ENCODE data around the gene ZCCHC8. TPM values are rescaled to one million over a fixed set of nuclear protein-coding genes. Genes with fewer than 3 reads are reported as not detected.
A peak's percentile ranks its signal among the peaks of the same experiment; 100 is the strongest.
"Not testable (repeated sequence)": the region's sequence is repeated elsewhere in the genome, so short reads cannot be mapped to it uniquely, and the experiment has no call there.

Gene ZCCHC8
- total RNA-seq, 1 experiment from 2014 or later, result 24.7 TPM

- DNase-seq (ENCODE audit: low spot score), result no peak
- in situ Hi-C loops (cut with HindIII; ENCODE audit: low sequenced_read_pairs), result no loop called here
These were observed 14.5 kb upstream of the ZCCHC8 start for GRCh38 chr12:122515275-122515674.

DNA sequence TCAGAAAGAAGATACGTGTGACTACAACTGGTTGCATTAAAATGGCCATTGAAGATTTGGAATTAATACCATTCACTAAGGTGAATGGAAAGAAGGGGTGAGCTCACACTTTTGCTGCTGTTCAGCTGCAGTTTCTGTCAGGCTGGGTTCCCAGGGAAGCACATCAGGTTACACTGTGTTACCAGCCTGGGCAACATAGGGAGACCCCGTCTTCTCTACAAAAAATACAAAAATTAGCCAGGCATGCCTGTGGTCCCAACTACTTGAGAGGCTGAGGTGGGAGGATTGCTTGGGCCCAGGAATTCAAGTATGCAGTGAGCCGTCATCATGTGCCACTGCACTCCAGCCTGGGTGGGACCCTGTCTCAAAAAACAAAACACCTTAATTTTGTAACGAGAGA is 12.9 kb upstream of the ZCCHC8 start:
- DNase-seq (ENCODE audit: low spot score), result no peak
- in situ Hi-C loops (cut with HindIII; ENCODE audit: low sequenced_read_pairs), result no loop called here

DNA sequence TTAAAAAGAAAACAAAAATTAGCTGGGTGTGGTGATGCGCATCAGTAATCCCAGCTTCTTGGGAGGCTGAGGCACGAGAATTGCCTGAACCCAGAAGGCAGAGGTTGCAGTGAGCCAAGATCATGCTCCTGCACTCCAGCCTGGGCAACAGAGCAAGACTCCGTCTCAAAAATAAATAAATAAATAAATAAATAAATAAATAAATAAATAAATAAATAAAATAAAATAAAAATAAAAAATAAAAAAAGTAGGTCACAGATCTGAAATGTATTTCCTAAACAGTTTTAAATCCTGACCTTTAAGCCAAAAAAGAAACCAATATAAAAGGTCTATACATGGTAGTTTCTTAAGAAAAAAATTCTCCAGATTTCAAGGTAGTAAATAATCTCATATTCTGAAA is 12.3 kb upstream of the ZCCHC8 start:
- DNase-seq (ENCODE audit: low spot score); in situ Hi-C loops (cut with HindIII; ENCODE audit: low sequenced_read_pairs): not testable (repeated sequence)

- in situ Hi-C loops (cut with HindIII; ENCODE audit: low sequenced_read_pairs), result no loop called here
- no peak for DNase-seq (ENCODE audit: low spot score)
These were observed 7.4 kb upstream of the ZCCHC8 start for GRCh38 chr12:122508163-122508562.

DNA sequence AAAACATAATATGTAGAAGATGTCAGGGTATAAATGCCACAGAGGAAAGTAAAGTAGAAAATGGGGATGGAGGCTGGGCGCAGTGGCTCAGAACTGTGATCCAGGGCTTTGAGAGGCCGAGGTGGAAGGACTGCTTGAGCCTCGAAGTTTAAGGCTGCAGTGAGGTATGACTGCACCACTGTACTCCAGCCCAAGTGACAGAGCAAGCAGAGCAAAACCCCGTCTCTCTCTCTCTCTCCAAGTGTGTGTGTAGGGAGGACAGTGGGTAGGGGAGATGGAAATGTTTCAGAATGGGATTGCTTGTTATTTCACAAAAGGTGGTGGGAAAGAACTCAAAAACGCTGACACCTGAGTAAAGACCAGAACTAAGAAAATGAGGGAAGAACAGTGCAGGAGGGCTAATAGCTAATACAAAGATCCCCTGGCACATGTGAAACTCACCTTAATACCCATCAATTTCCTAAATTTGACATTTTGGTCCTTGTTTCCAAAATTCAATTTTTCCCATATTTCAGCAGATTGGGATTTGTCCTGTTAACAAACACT is 5.7 kb upstream of the ZCCHC8 start:
- DNase-seq (ENCODE audit: low spot score), result no peak
- in situ Hi-C loops (cut with HindIII; ENCODE audit: low sequenced_read_pairs), result no loop called here

DNA sequence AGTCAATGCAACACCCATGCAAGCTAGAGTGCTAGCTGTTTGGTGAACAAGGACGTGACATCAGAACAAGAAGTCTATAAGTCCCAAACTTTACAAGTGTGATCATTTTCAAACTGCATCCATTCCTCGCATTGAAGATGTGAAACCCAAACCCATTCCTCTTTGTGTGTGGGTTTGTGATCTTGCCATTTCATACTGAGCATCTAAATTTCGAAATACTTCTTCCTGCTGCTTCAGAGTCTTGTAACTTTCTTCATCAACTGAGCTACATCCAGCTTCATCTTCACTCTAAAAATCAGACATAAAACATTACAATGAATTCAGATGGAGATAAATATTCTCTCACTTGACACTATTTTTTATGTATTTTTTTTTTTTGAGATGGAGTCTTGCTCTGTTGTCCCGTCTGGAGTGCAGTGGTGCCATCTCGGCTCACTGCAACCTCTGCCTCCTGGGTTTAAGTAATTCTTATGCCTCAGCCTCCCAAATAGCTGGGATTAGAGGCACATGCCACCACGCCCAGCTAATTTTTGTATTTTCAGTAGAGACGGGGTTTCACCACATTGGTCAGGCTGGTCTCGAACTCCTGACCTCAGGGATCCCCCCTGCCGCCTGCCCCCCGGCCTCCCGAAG is 4.8 kb upstream of the ZCCHC8 start:
- in situ Hi-C loops (cut with HindIII; ENCODE audit: low sequenced_read_pairs), result no loop called here
- DNase-seq (ENCODE audit: low spot score), result no peak

DNA sequence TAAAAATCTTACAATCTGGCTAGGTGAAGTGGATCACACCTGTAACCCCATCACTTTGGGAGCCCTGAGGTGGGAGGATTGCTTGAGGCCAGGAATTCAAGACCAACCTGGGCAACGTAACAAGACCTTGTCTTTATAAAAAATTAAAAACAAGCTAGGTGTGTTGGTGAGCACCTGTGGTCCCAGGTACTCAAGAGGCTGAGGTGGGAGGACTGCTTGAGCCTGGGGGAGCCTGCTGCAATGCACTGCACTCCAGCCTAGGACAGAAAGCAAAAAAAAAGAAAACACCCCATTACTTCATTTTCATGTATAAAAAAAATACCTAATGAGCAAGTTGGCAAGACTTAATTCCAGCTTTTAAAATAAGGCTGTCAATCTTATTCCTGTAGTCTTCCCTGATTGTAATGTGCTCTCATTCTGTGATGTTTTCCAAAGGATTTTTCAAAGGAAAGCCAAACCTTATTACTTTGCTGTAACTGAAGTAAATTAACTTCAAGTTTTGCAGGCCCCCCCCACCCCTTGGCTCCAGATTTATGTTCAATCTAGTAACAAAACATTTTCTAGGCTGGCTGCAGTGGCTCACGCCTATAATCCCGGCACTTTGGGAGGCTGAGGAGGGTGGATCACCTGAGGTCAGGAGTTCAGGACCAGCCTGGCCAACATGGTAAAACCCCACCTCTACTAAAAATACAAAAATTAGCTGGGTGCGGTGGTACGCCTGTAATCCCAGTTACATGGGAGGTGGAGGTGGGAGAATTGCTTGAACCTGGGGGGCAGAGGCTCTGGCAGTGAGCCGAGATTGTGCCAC is 3.3 kb upstream of the ZCCHC8 start:
- DNase-seq (ENCODE audit: low spot score), result no peak
- in situ Hi-C loops (cut with HindIII; ENCODE audit: low sequenced_read_pairs), result no loop called here

DNA sequence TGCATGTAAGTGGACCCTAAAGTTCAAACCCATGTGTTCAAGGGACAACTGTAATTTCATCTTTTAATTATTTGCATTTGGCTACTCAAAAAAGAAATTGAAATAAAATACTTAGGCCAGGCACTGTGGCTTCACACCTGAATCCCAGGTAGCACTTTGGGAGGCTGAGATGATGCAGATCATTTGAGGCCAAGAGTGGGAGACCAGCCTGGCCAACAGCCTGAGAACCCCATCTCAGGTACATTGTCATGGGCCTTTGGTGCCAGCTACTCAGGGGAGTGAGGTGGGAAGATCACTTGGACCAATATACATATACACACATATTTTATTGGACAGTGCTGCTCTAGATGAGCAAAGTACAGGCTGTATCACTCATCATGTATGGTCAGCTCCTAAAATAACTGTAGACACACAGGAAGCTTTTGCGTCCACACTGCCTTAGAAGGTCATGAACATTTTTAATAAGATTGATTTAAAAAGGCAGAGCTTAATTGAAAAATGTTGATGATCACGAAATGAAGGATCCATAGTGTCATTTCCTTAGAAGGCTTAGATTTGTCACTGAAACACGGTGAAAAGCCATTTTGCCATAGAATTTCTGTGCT is 2.5 kb upstream of the ZCCHC8 start:
- no peak for DNase-seq (ENCODE audit: low spot score)
- in situ Hi-C loops (cut with HindIII; ENCODE audit: low sequenced_read_pairs), result no loop called here

DNA sequence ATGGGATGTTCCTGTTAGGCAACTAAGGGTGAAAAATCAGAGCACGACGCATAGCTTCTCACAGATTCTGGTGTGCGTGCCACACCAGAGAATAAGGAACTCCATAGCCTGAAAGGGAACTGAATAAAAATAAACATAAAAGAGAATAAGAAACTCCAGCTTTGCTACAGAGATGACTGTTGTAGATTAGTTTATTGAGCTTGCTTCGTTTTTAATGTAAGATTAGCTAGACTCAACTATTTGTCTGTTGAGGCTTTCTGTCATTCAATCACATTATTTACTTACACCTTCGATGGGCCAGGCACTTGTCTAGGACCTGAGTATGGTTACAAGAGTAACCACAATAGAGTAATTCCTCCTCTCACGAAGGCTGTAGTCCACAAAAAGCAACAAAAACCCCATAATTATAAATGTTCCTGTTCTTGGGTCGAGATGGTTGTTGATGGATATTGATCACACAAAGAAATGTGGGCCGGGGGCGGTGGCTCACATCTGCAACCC is 807 bp upstream of the ZCCHC8 start:
- no peak for DNase-seq (ENCODE audit: low spot score)
- in situ Hi-C loops (cut with HindIII; ENCODE audit: low sequenced_read_pairs), result no loop called here

DNA sequence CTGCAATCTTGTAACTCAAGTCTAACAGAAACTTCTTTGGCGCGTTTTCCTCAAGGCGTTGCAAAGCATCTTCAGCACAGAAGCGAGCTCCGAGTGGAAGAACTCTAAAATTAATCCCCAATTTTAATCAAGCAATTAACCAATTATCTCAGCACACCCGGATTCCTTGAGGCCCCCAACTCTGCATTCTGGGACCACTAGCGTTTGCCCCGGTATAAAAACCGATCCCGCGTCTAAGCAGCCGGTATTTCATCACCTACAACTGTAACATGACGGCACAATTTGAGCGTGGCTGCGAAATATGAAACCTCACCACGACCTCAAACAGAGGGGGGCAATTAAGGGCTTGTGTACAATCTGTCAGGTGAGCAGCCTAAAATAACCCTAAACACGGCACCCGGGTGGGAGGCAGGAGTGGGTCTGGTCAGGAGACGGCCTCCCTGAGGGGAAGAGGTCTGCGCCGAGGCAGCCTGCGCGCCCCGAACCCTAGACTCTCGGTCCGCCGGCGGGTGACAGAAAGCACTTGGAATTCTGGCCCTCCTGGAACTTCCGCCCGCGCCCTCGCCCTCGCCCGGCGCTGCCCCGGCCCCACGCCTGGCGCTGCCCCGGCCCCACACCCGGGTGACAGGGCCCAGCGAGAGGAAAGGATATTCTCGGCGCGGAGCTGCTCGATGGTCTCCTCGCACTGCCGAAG is 594 bp downstream of the ZCCHC8 start:
- DNase-seq (ENCODE audit: low spot score), result peak; percentile 53
- in situ Hi-C loops (cut with HindIII; ENCODE audit: low sequenced_read_pairs), result no loop called here

DNA sequence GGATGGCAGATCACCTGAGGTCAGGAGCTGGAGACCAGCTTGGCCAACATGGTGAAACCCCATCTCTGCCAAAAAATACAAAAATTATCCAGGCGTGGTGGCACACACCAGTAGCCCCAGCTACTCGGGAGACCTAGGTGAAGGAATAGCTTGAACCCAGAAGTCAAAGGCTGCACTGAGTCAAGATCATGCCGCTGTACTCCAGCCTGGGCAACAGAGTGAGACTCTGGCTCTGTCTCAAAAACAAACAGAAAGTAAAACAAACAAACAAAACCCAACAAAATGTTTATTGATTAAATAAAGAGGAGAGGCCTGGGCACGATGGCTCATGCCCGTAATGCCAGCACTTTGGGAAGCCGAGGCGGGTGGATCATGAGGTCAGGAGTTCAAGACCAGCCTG is 5.5 kb downstream of the ZCCHC8 start:
- in situ Hi-C loops (cut with HindIII; ENCODE audit: low sequenced_read_pairs), result no loop called here

GRCh38 chr12:122493222-122493621 is 7.5 kb downstream of the ZCCHC8 start:
- in situ Hi-C loops (cut with HindIII; ENCODE audit: low sequenced_read_pairs); DNase-seq (ENCODE audit: low spot score): not testable (repeated sequence)

More for the DNA sequence above, 5.5 kb downstream of the ZCCHC8 start:
- no peak for DNase-seq (ENCODE audit: low spot score)

GRCh38 chr12:122491991-122492390 is 8.7 kb downstream of the ZCCHC8 start:
- in situ Hi-C loops (cut with HindIII; ENCODE audit: low sequenced_read_pairs), result no loop called here
- DNase-seq (ENCODE audit: low spot score), result no peak

GRCh38 chr12:122489038-122489437 is 11.7 kb downstream of the ZCCHC8 start:
- DNase-seq (ENCODE audit: low spot score), result no peak
- in situ Hi-C loops (cut with HindIII; ENCODE audit: low sequenced_read_pairs), result no loop called here

DNA sequence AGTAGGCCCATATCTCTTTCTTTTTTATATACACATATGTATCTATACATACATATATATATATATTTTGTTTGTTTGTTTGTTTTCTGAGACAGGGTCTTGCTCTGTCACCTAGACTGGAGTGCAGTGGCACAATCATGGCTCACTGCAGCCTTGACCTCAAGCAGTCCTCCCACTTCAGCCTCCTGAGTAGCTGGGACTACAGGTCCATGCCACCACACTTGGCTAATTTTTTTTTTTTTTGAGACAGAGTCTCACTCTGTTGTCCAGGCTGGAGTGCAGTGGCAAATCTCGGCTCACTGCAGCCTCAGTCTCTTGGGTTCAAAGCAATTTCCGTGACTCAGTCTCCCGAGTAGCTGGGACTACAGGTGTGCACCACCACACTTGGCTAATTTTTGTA is 12.9 kb downstream of the ZCCHC8 start:
- DNase-seq (ENCODE audit: low spot score); in situ Hi-C loops (cut with HindIII; ENCODE audit: low sequenced_read_pairs): not testable (repeated sequence)

DNA sequence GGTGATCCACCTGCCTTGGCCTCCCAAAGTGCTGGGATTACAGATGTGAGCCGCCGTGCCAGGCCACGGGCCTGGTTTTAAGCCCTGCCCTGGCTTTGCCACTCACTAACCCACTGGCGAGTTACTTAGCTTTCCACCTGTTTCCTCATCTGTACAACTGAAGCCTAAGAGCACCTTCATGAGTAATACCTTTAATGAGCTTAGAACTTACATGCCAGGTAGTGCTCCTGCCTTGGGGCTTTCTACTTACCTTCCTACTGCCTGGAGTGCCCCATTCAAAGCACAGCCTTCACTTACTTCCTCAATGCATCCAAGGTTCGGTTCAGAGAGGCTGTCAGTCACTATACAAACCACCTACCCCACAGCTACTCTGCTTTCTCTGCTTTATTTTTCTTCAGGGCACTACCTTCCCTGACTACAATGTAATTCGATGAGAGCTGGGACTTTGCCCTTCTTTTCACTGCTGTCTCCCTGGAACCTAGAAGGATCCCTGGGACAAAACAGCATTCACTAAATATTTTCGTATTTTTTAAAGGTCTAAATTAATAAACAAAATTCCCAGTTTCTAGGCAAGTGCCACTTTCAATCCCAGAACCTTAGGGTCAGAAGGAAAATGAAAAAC is 13.8 kb downstream of the ZCCHC8 start:
- in situ Hi-C loops (cut with HindIII; ENCODE audit: low sequenced_read_pairs), result no loop called here
- DNase-seq (ENCODE audit: low spot score), result no peak

DNA sequence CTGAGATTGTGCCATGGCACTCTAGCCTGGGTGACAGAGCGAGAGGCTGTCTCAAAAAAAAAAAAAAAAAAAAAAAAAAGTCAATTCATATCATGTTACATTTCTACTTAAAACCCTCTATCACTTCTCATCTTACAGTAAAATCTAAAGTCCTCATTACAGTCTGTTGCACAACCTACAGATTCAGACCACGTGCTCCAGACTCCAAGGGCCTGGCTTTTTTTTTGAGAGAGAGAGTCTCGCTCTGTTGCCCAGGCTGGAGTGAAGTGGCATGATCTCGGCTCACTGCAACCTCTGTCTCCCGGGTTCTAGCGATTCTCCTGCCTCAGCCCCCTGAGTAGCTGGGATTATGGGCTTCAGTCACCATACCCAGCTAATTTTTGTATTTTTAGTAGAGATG is 14.4 kb downstream of the ZCCHC8 start:
- in situ Hi-C loops (cut with HindIII; ENCODE audit: low sequenced_read_pairs); DNase-seq (ENCODE audit: low spot score): not testable (repeated sequence)

DNA sequence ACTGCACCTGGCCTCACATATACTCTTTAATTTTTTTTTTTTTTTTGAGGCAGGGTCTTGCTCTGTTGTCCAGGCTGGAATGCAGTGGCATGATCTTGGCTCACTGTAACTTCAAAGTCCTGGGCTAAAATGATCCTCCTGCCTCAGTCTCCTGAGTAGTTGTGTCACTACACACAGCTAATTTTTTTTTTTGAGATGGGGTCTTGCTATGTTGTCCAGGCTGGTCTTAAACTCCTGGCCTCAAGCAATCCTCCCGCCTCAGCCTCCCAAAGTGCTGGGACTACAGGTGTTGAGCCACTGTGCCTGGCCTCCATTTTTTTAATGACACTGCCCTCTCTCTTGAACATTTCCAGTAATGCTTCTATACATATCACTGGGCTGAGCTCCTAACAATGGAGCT is 16.3 kb downstream of the ZCCHC8 start:
- DNase-seq (ENCODE audit: low spot score); in situ Hi-C loops (cut with HindIII; ENCODE audit: low sequenced_read_pairs): not testable (repeated sequence)

DNA sequence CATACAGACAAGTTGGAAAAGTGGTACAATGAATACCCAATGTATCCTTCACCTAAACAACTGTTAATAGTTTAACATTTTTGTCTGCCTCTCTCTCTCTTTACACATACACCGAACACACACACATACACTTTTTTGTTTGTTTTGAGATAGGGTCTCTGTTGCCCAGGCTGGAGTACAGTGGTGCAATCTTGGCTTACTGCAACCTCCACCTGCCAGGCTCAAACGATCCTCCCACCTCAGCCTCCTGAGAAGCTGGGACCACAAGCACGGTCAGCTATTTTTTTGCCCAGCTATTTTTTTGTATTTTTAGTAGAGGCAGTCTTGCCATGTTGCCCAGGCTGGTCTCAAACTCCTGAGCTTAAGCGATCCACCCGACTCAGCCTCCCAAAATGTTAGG is 16.8 kb downstream of the ZCCHC8 start:
- no peak for DNase-seq (ENCODE audit: low spot score)
- in situ Hi-C loops (cut with HindIII; ENCODE audit: low sequenced_read_pairs), result no loop called here

Data from G401 (cell line).